ENCODE results near the gene PTPRK. TPM values are rescaled to one million over a fixed set of nuclear protein-coding genes. Genes with fewer than 3 reads are reported as not detected.

The PTPRK gene
- total and polyA plus RNA-seq, 4 donors = 12.1 to 61.2 (median 29.1) TPM

DNA sequence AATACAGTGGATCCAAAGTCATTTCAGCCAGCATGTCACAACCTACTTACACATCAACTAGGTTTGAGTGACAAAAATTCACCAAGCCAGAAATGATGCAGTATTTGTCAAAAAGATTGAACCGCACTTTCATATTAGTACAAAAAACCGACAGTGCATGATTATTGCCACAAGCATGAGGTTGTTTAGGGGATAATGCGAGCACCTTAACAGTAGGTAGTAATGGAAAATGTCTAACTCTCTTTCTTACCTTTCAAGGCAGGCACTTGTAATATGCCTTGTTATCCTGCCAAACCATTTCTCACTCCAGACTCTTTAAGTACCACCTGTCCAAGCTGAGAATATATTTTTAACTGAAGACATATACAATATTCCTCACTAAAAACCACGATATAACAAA, 349.2 kb downstream of the PTPRK start (continued):
- TF ChIP-seq GABPA (IDR thresholded peaks at IDR 0.05 in 1 of 2, conservative IDR thresholded peaks at IDR 0.05 in 1 of 2) (no peak), RAD21 (IDR thresholded peaks at IDR 0.05) (no peak), EGR1 (IDR thresholded peaks at IDR 0.05; ENCODE audit: low read depth in 2 of 2) (no peak), FOXA2 (IDR thresholded peaks at IDR 0.05) (no peak), FOXA1 (IDR thresholded peaks at IDR 0.05) (no peak)
- TF ChIP-seq, protein P1, sequence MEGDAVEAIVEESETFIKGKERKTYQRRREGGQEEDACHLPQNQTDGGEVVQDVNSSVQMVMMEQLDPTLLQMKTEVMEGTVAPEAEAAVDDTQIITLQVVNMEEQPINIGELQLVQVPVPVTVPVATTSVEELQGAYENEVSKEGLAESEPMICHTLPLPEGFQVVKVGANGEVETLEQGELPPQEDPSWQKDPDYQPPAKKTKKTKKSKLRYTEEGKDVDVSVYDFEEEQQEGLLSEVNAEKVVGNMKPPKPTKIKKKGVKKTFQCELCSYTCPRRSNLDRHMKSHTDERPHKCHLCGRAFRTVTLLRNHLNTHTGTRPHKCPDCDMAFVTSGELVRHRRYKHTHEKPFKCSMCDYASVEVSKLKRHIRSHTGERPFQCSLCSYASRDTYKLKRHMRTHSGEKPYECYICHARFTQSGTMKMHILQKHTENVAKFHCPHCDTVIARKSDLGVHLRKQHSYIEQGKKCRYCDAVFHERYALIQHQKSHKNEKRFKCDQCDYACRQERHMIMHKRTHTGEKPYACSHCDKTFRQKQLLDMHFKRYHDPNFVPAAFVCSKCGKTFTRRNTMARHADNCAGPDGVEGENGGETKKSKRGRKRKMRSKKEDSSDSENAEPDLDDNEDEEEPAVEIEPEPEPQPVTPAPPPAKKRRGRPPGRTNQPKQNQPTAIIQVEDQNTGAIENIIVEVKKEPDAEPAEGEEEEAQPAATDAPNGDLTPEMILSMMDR (IDR thresholded peaks at IDR 0.05; ENCODE audit: low read depth, low read length, missing input control) = no peak

DNA sequence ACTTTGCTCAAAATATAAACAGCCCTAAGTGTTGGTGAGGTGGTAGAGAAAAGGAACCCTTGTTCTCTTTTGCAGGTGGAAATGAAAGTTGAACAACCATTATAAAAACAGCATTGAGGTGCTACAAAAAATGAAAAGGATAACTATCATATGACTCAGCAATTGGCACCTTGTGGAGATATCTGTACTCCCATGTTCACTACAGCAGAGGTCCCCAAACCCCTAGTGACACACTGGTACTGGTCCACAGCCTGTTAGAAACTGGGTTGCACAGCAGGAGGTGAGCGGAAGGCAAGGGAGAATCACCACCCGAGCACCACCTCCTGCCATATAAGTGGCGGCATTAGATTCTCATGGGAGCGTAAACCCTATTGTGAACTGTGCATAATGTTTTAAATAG, 352.2 kb downstream of the PTPRK start:
- 98% methylated on average over 4 of the region's 4 CpGs for WGBS
- Histone ChIP-seq H3K4me1 (ENCODE audit: control insufficient read depth in 4 of 4, insufficient read depth in 4 of 4, low read length in 3 of 4) (no peaks in the 10 kb centered on the region), H3K36me3 (ENCODE audit: control insufficient read depth in 4 of 4, insufficient read depth in 3 of 4, low read depth in 1 of 4, low read length in 3 of 4) (no peaks in the 10 kb centered on the region), H3K4me3 (ENCODE audit: low read depth in 1 of 3, low read length in 3 of 3) (no peak overlapping the region), H3K9me3 (ENCODE audit: control insufficient read depth in 4 of 4, low read length in 3 of 4) (no peaks in the 10 kb centered on the region), H3K9ac (ENCODE audit: low read depth in 1 of 2, low read length in 2 of 2) (no peak overlapping the region), H3K27ac (ENCODE audit: low read depth in 1 of 2, low read length in 2 of 2) (no peak overlapping the region), H3K27me3 (ENCODE audit: control insufficient read depth in 4 of 4, insufficient read depth in 4 of 4, low read length in 3 of 4) (no peaks in the 10 kb centered on the region)
- DNase-seq (ENCODE audit: low spot score) = no peak
- TF ChIP-seq FOXA2 (IDR thresholded peaks at IDR 0.05) = no peak

DNA sequence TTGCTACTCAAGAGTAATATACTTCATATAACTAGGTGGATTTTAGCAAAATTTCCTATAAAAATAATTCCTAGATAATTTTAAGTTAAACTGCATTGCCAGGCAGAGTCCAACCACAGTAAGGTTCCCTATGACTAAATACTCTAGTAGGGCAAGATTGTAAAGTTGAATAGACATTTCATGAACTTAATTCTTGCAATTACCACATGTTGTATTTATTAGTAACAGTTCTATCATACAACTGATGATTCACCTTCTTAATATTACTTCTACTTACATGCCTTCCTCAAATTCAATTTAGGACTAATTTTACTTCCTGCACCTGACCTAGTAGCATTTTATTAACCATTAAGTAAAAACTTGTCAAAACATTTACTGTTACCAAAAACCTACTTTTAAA, 352.8 kb downstream of the PTPRK start:
- H3K27ac ChIP-seq (ENCODE audit: low read depth in 1 of 2, low read length in 2 of 2) = no peak overlapping the region
- H3K9me3 ChIP-seq (ENCODE audit: control insufficient read depth in 4 of 4, low read length in 3 of 4) = no peaks in the 10 kb centered on the region
- DNase-seq (ENCODE audit: low spot score) = no peak

DNA sequence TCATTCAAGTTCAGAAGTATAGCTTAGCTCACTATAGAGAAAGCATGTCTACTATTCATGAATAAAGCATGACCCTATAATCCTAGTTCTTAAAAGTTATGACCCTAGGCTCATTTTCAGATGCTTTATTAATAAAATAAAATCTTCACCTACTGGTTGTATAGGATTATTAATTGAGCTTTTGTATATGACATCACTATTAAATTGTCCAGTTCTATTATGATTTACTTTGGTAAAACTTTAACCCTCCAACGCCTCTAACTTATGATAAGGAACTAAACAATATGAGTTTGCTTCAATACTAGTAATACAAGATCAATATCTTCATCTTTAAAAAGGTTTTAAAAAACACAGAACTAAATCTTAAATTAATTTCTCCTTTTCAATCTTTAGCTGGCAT, 356.1 kb downstream of the PTPRK start:
- Histone ChIP-seq H3K9me3 (ENCODE audit: control insufficient read depth in 4 of 4, low read length in 3 of 4) (no peaks in the 10 kb centered on the region), H3K4me3 (ENCODE audit: low read depth in 1 of 3, low read length in 3 of 3) (no peak overlapping the region), H3K4me1 (ENCODE audit: control insufficient read depth in 4 of 4, insufficient read depth in 4 of 4, low read length in 3 of 4) (no peaks in the 10 kb centered on the region), H3K27me3 (ENCODE audit: control insufficient read depth in 4 of 4, insufficient read depth in 4 of 4, low read length in 3 of 4) (no peaks in the 10 kb centered on the region), H3K36me3 (ENCODE audit: control insufficient read depth in 4 of 4, insufficient read depth in 3 of 4, low read depth in 1 of 4, low read length in 3 of 4) (no peaks in the 10 kb centered on the region), H3K9ac (ENCODE audit: low read depth in 1 of 2, low read length in 2 of 2) (no peak overlapping the region), H3K27ac (ENCODE audit: low read depth in 1 of 2, low read length in 2 of 2) (no peak overlapping the region)
- DNase-seq (ENCODE audit: low spot score) = no peak
- TF ChIP-seq FOXA2 (IDR thresholded peaks at IDR 0.05) = no peak
- 90% methylated on average over 1 of the region's 1 CpG for WGBS

More for the DNA sequence above, 352.8 kb downstream of the PTPRK start:
- Histone ChIP-seq H3K4me3 (ENCODE audit: low read depth in 1 of 3, low read length in 3 of 3) (no peak overlapping the region), H3K36me3 (ENCODE audit: control insufficient read depth in 4 of 4, insufficient read depth in 3 of 4, low read depth in 1 of 4, low read length in 3 of 4) (no peaks in the 10 kb centered on the region), H3K9ac (ENCODE audit: low read depth in 1 of 2, low read length in 2 of 2) (no peak overlapping the region), H3K27me3 (ENCODE audit: control insufficient read depth in 4 of 4, insufficient read depth in 4 of 4, low read length in 3 of 4) (no peaks in the 10 kb centered on the region), H3K4me1 (ENCODE audit: control insufficient read depth in 4 of 4, insufficient read depth in 4 of 4, low read length in 3 of 4) (no peaks in the 10 kb centered on the region)
- no peak for TF ChIP-seq HNF4G (IDR thresholded peaks at IDR 0.05)
- TF ChIP-seq JUND (IDR thresholded peaks at IDR 0.05) = no peak
- TF ChIP-seq, protein P1 (IDR thresholded peaks at IDR 0.05; ENCODE audit: low read depth, low read length, missing input control) = no peak
- TF ChIP-seq RAD21 (IDR thresholded peaks at IDR 0.05) = no peak

Data from liver (tissue), 9 donors.